HG02642 (cell line): ENCODE results near the gene MALT1.

Experiments used
- ATAC-seq: cut with Tn5 transposase; IDR thresholded peaks from one replicate; pipeline ENCODE4 v1.9.1; 2021; ENCODE audit warnings: mild to moderate bottlenecking; ENCODE audit not compliant: unreplicated experiment, poor library complexity

The MALT1 gene

GRCh38 chr18:58792086-58792485, 120.8 kb downstream of the MALT1 start:
- peak; percentile 95 for ATAC-seq

GRCh38 chr18:58793361-58793760, 122.1 kb downstream of the MALT1 start:
- no peak for ATAC-seq

- ATAC-seq: no peak
Measured at GRCh38 chr18:58796220-58796619, 125.0 kb downstream of the MALT1 start.

GRCh38 chr18:58800582-58800981, 129.3 kb downstream of the MALT1 start:
- ATAC-seq: peak; percentile 85

- ATAC-seq: no peak
Measured at GRCh38 chr18:58802959-58803358, 131.7 kb downstream of the MALT1 start.

GRCh38 chr18:58803978-58804377, 132.7 kb downstream of the MALT1 start:
- ATAC-seq: no peak
